Adipose tissue (tissue), 3 donors: ENCODE measurements around the gene ANKRD35. TPM values are rescaled to one million over a fixed set of nuclear protein-coding genes. Genes with fewer than 3 reads are reported as not detected.
"Not testable (repeated sequence)": the region's sequence is repeated elsewhere in the genome, so short reads cannot be mapped to it uniquely, and the experiment has no call there.

Experiments used
- H3K27ac ChIP-seq: one replicate; pipeline ENCODE4 v1.5.1; 2013; ENCODE audit warnings: low read depth, low read length
- WGBS, 3 donors: extraction: QIAGEN DNeasy Blood & Tissue Kit; methylation state at CpG; one replicate each; pipeline ENCODE4 v1.1.7; 2013; 5-methylcytosine and 5-hydroxymethylcytosine counted together
- polyA plus RNA-seq, 3 donors: library from polyadenylated mRNA; stranded (reverse); fragments of 200-250 nt; gene quantifications; one replicate each; pipeline ENCODE4 v1.2.3, GENCODE V29; 2013
- donor health status: healthy with polysubstance abuse.
- donor health status: Bipolar disorder and iron deficiency.
- donor health status: healthy.

ANKRD35 gene, protein sequence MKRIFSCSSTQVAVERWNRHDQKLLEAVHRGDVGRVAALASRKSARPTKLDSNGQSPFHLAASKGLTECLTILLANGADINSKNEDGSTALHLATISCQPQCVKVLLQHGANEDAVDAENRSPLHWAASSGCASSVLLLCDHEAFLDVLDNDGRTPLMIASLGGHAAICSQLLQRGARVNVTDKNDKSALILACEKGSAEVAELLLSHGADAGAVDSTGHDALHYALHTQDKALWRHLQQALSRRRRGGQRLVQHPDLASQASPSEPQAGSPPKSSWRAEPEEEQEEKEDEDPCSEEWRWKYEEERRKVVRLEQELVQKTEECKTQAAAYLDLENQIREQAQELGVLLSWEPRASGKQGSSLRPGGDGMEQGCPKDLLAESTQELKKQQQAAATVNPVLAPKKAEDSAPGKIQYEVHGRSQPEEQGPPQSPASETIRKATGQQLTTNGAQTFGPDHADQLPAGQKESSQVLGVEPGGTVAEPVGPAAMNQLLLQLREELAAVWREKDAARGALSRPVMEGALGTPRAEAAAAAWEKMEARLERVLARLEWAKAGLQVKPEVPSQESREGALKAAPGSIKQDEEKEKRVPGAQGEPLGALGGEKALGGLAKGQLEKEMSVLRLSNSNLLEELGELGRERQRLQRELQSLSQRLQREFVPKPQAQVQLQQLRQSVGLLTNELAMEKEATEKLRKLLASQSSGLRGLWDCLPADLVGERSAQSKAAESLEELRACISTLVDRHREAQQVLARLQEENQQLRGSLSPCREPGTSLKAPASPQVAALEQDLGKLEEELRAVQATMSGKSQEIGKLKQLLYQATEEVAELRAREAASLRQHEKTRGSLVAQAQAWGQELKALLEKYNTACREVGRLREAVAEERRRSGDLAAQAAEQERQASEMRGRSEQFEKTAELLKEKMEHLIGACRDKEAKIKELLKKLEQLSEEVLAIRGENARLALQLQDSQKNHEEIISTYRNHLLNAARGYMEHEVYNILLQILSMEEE
- 1 to 10 TPM in 2 of 3 donors, under 1 TPM in 1; 0.58 to 8.0 (median 3.6) TPM for polyA plus RNA-seq

DNA sequence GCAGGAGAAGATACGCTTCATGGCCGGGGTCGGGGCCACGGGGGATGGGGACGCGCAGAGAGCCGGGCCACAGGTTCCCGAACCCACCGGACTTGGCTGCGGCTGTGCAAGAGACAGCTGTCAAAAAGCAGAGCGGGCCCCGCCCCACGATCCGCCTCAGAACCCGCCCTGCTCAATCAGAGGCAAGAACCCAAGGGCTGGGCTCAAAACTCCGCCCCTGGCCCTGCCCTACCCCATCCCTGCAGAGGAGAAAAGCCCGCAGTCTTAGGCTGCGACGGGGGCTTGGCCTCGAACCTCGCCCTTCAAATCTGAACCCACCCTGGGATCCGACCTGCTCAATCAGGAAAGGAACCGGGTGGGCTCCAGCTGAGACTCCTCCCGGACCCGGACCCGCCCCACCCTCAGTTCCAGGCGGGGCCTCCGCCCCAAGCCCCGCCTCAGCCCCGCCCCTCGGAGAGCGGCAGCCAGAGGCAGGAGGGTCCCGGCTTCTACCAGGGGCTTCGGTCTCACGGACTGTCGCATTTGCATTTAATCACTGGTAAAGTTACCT lies at the start of gene ANKRD35:
Gene ANKRD35 (minus strand): TSS at position 129 of the 550 bp plus-strand sequence. CDS start 108 bp downstream, at position 21.
- no peak within 1 kb of the TSS for H3K27ac ChIP-seq
- 1 to 2% (median 1%) methylated on average over 36 of the region's 36 CpGs for WGBS, 3 donors

DNA sequence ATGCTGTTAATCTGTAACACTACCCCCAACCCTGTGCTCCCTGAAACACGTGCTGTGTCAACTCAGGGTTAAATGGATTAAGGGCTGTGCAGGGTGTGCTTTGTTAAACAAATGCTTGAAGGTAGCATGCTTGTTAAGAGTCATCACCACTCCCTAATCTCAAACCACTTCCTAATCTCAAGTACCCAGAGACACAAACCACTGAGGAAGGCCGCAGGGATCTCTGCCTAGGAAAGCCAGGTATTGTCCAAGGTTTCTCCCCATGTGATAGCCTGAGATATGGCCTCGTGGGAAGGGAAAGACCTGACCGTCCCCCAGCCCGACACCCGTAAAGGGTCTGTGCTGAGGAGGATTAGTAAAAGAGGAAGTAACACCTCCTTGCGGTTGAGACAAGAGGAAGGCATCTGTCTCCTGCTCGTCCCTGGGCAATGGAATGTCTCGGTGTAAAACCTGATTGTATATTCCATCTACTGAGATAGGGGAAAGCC lies 46.9 kb upstream of the ANKRD35 start:
- 33 to 68% (median 35%) methylated on average over 9 of the region's 9 CpGs for WGBS, 3 donors
- not testable (repeated sequence) for H3K27ac ChIP-seq

DNA sequence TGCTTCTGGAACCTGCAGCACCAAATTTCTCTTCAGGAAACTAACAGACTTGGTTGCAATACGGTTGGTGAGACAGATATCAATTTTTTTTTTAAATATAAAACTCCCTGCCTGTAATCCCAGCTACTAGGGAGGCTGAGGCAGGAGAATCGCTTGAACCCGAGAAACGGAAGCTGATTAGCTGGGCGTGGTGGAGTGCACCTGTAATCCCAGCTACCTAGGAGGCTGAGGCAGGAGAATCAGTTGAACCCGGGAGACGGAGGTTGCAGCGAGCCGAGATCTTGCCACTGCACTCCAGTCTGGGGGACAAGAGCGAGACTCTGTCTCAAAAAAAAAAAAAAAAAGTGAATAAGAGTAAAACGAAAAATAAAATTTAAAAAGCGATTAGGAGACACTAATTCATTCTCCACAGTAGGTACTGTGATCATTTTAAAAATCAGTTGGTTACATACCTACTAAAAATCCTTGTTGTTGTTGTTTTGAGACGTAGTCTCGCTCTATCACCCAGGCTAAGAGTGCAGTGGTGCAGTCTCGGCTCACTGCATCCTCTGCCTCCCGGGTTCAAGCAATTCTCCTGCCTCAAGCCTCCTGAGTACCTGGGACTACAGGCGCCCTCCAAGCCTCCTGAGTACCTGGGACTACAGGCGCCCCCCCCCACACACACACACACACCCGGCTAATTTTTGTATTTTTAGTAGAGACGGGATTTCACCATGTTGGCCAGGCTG lies 42.4 kb upstream of the ANKRD35 start:
- peak overlapping the region; percentile 88 for H3K27ac ChIP-seq
- 59 to 65% (median 62%) methylated on average over 20 of the region's 20 CpGs for WGBS, 3 donors

GRCh38 chr1:145927063-145927886 lies 41.6 kb upstream of the ANKRD35 start, which contains the start of gene RBM8A:
Gene RBM8A, minus strand, starts transcription at chr1:145927484. Its CDS starts 58 bp downstream, at chr1:145927426.
- H3K27ac ChIP-seq = peak within 1 kb of the TSS; percentile 88
- WGBS, 3 donors = 0% methylated on average over 41 of the region's 41 CpGs

GRCh38 chr1:145926686-145927062 lies 41.0 kb upstream of the ANKRD35 start:
- WGBS, 3 donors = 3 to 8% (median 6%) methylated on average over 19 of the region's 19 CpGs

DNA sequence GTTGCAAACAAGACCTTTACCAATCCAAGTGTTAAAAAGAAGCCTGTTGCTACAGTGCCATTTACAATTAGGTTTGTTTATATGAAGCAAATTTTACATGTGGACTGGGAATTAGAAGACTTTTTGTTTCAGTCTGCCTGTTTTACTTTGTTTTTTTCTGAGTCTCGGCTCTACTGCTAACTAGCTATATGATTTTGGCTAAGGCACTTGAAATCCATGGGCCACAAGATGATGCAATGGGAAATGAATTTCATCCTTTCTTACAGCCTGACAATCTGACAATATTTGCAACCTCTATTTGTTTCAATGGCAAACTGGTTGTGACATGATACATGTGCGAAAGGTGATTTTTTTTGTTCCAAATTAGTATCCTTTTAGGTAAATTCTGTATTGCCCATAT lies 36.6 kb upstream of the ANKRD35 start:
- WGBS, 3 donors = 52 to 83% (median 53%) methylated on average over 2 of the region's 2 CpGs
- no peak overlapping the region for H3K27ac ChIP-seq

More at GRCh38 chr1:145926686-145927062, 41.0 kb upstream of the ANKRD35 start:
- H3K27ac ChIP-seq = peak overlapping the region; percentile 9

DNA sequence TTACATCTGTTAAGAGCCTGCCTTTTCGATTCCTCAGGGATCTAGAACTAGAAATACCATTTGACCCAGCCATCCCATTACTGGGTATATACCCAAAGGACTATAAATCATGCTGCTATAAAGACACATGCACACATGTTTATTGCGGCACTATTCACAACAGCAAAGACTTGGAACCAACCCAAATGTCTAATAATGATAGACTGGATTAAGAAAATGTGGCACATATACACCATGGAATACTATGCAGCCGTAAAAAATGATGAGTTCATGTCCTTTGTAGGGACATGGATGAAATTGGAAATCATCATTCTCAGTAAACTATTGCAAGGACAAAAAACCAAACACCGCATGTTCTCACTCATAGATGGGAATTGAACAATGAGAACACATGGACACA lies 34.6 kb upstream of the ANKRD35 start:
- not testable (repeated sequence) for H3K27ac ChIP-seq
- WGBS, 3 donors = 88 to 92% (median 91%) methylated on average over 2 of the region's 4 CpGs

DNA sequence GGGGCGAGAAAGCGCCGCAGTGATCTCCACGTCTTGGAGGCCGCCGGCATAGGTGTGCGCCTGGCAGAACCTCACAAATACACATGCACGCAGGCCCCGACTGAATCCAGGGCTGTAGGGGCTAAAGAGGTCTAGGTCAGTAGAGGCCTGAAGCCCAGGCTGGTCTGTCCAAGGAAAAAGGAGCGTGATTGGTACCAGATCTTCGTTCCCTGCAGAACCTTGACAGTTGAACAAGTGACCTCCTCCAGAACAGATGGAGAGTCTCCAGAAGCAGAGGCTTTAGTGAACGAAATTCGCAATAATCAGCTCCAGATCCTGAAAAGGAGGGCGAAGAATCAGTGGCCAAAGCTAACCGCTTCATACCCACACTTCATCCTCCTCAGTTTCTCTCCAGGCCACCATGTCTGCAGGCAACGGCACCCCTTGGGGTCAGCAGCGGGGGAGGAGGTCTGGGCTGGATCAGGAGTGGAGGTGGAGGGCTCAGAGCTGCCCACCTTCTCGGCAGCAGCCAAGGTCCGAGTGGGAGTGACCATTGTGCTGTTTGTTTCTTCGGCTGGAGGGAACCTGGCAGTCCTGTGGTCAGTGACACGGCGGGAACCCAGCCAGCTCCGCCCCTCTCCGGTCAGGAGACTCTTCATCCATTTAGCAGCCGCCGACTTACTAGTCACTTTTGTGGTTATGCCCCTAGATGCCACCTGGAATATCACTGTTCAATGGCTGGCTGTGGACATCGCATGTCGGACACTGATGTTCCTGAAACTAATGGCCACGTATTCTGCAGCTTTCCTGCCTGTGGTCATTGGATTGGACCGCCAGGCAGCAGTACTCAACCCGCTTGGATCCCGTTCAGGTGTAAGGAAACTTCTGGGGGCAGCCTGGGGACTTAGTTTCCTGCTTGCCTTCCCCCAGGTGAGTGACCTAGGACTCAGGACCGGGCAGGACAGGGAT lies 33.6 kb upstream of the ANKRD35 start:
- H3K27ac ChIP-seq = no peak overlapping the region
- WGBS, 3 donors = 2 to 7% (median 4%) methylated on average over 33 of the region's 33 CpGs

- WGBS, 3 donors = 0 to 1% (median 0%) methylated on average over 50 to 51 of the region's 51 CpGs
- H3K27ac ChIP-seq = peak within 1 kb of the TSS; percentile 23
Observed at GRCh38 chr1:145918144-145918991, 32.7 kb upstream of the ANKRD35 start, which contains the start of gene PEX11B. Gene PEX11B, minus strand, starts transcription at chr1:145918717. Its CDS starts 29 bp downstream, at chr1:145918688.

DNA sequence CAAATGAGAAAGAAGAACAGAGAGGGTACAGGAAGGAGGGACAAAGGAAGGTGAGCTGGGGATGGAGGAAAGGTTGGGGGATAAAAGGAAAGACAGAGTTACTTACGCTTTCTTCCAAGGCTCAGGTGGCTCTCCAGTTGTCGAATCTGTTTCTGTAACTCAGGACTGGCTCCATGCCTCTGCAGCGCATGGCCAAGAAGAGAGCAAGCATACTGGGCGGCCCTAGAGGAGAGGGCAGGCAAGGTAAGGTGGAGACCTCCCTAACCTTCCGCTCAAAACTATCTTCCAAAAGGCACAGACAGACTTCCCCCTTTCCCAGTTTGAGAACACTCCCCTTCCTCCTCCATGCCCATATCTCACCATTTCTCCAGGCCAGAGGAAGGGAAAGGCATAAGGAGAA lies 31.9 kb upstream of the ANKRD35 start:
- no peak overlapping the region for H3K27ac ChIP-seq
- WGBS, 3 donors = 69 to 86% (median 76%) methylated on average over 5 of the region's 5 CpGs

GRCh38 chr1:145916745-145917144 lies 31.1 kb upstream of the ANKRD35 start:
- 66 to 86% (median 84%) methylated on average over 5 of the region's 5 CpGs for WGBS, 3 donors
- no peak overlapping the region for H3K27ac ChIP-seq

DNA sequence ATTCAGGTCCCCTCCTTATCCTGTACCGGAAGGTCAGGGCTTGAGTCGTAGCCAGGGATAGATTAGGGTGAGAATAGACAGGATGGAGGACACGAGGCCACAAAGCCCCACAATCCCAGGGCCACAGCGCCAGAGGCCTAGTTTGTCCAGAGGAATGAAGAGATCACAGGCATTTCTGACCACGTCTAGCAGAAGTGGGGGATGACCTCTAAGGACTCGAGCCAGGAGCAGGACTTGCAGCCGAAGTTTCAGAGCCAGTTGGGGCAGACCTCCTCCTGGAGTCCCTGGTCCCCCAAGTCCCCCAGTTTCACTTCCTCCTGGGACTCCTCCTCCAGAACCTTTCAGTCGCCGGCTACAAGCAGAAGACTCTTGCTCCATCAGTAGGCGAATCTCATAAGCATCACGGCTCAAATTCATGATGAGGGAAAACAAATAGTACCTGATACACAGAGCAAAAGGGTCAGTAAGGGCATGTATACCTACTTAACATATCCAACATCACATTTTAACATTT lies 26.5 kb upstream of the ANKRD35 start:
- H3K27ac ChIP-seq = no peak overlapping the region
- WGBS, 3 donors = 72 to 79% (median 74%) methylated on average over 11 of the region's 11 CpGs

DNA sequence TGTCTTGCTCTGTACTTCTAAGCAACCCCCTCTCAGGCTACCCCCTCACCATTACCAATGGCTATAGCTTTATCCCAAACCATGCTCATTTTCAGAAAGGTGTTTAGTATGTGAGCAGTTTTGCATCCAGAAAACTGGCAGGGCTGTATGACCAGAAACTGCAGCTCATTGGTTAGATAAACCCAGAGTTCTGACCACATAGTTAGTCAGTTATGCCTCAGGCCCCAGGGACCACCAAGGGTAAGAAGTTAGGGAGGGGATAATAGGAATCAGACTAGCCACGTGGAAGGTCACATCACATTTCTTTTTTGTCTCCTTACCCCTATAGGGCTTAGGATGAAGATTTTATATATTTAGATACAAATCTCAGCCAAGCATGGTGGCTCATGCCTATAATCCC lies 23.0 kb upstream of the ANKRD35 start:
- no peak overlapping the region for H3K27ac ChIP-seq
- 54 to 67% (median 67%) methylated on average over 1 of the region's 1 CpG for WGBS, 3 donors

- H3K27ac ChIP-seq = no peak overlapping the region
- WGBS, 3 donors = 69 to 83% (median 74%) methylated on average over 9 to 10 of the region's 10 CpGs
Observed at GRCh38 chr1:145906954-145907753, 21.5 kb upstream of the ANKRD35 start.
